Activated T-helper 1 cell treated with anti-CD3 and anti-CD28 coated beads, Interleukin-12 subunit alpha, Interleukin-12 subunit beta, Interleukin-2, Interleukin-4 antibody, amounts not matched to agents 30 ng/mL and 10 ng/mL and 1 ng/mL, durations not matched to agents 14 hours and 24 hours and 36 hours (primary cell): Measurements from ENCODE around the gene ENTPD8. TPM values are rescaled to one million over a fixed set of nuclear protein-coding genes. Genes with fewer than 3 reads are reported as not detected.
A peak's percentile ranks its signal among the peaks of the same experiment; 100 is the strongest.
"Not testable (repeated sequence)": the region's sequence is repeated elsewhere in the genome, so short reads cannot be mapped to it uniquely, and the experiment has no call there.

ENCODE experiments used
- DNase-seq: peaks from one replicate; pipeline ENCODE4 v3.0.0; 2021; ENCODE audit warnings: low spot score
- H3K27ac Mint-ChIP-seq: one replicate; pipeline ENCODE4 v1.8.0; 2021; ENCODE audit warnings: mild to moderate bottlenecking, mixed read lengths
- H3K27me3 Mint-ChIP-seq: one replicate; pipeline ENCODE4 v1.8.0; 2022; ENCODE audit warnings: mild to moderate bottlenecking, moderate library complexity, mixed read lengths; ENCODE audit not compliant: insufficient read depth
- H3K36me3 Mint-ChIP-seq: one replicate; pipeline ENCODE4 v1.8.0; 2021; ENCODE audit warnings: low read depth, mixed read lengths
- H3K4me1 Mint-ChIP-seq: one replicate; pipeline ENCODE4 v1.8.0; 2021; ENCODE audit warnings: low read depth, mixed read lengths
- H3K4me3 Mint-ChIP-seq: one replicate; pipeline ENCODE4 v1.8.0; 2021; ENCODE audit warnings: mild to moderate bottlenecking, moderate library complexity, mixed read lengths
- H3K9me3 Mint-ChIP-seq: one replicate; pipeline ENCODE4 v1.8.0; 2021; ENCODE audit warnings: mixed read lengths
- intact Hi-C: fragments of 100-400 bp; cut with micrococcal nuclease; formaldehyde crosslinking; loops from one replicate; pipeline ENCODE4 v1.15.1; 2024
- total RNA-seq: library from RNA; stranded (reverse); gene quantifications from 2 replicates; pipeline ENCODE4 v1.2.3, GENCODE V29; 2022

Gene ENTPD8
- total RNA-seq, 1 donor from 2014 or later, result not detected

DNA sequence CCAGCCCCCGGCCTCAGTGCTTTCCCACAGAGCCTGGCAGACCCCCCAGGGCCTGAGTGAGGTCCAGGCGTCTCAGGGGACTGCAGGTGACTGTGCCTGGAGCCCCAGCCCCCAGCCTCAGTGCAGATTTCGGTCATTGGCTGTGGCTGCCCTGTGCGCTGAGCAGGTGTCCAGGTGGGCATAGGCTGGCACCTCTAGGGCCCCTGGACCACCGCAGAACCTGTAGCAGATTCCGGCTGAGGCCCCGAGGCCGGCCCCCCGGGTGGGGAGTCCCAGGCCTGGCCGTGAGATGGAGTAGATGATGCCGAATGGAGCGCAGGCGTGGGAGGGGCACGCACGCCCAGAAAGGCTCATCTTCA lies 30.3 kb downstream of the ENTPD8 start:
- Mint-ChIP-seq H3K27ac (no peak overlapping the region), H3K36me3 (no peaks in the 10 kb centered on the region), H3K4me3 (no peak overlapping the region), H3K4me1 (no peaks in the 10 kb centered on the region), H3K9me3 (no peaks in the 10 kb centered on the region), H3K27me3 (no peaks in the 10 kb centered on the region)
- no peak for DNase-seq
- intact Hi-C loops, result loop anchor here (1.0 kb wide), 1 partner anchor 11 kb away; no protein-coding TSS in a partner anchor

DNA sequence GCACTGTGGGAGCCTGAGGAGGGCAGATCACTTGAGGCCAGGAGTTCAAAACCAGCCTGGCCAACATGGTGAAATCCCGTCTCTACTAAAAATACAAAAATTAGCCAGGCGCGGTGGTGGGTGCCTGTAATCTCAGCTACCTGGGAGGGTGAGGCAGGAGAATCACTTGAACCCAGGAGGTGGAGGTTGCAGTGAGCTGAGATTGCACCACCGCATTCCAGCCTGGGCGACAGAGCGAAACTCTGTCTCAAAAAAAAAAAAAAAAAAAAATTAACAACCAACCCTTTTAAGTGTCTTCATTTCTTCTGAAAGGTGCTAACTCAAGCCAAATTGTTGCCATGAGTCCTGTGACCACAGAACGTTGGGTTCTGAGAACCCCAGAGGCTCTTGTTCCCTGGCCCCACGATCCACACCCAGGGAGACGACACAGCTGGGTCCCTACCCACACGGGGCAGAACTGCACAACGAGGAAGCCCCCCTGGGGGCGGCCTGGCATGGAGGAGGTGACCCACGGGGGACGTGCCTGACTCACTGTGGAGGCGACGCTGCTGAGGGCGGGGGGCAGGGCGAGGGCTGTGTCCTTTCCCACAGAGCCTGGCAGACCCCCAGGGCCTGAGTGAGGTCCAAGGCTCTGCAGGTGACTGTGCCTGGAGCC lies 30.8 kb downstream of the ENTPD8 start:
- intact Hi-C loops, H3K9me3 Mint-ChIP-seq, H3K27ac Mint-ChIP-seq, H3K4me1 Mint-ChIP-seq, H3K36me3 Mint-ChIP-seq, DNase-seq, H3K4me3 Mint-ChIP-seq, H3K27me3 Mint-ChIP-seq: not testable (repeated sequence)

DNA sequence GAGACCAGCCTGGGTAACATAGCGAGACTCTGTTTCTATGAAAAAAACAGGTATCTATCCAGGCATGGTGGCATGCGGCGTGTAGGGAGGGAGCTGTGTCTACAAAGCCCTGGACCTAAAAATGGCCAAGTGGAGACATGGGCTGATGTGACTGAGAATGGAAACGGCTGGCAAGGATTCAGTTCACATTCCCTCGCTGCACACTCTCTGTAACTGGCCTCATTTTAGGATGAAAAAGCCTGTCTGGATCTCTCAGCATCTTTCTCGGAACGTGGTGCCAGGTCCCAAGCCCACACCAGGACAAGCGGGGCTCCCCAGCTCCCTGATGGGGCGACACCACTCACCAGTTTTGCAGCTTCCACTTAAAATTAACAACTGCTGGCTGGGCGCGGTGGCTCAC lies 31.6 kb downstream of the ENTPD8 start:
- no peak for DNase-seq
- H3K27me3 Mint-ChIP-seq, result peaks cover 3% of the 10 kb centered on the region
- no peaks in the 10 kb centered on the region for H3K36me3 Mint-ChIP-seq
- intact Hi-C loops, result no loop called here
- no peaks in the 10 kb centered on the region for H3K4me1 Mint-ChIP-seq
- H3K9me3 Mint-ChIP-seq, result no peaks in the 10 kb centered on the region
- no peak overlapping the region for H3K4me3 Mint-ChIP-seq
- H3K27ac Mint-ChIP-seq, result no peak overlapping the region

DNA sequence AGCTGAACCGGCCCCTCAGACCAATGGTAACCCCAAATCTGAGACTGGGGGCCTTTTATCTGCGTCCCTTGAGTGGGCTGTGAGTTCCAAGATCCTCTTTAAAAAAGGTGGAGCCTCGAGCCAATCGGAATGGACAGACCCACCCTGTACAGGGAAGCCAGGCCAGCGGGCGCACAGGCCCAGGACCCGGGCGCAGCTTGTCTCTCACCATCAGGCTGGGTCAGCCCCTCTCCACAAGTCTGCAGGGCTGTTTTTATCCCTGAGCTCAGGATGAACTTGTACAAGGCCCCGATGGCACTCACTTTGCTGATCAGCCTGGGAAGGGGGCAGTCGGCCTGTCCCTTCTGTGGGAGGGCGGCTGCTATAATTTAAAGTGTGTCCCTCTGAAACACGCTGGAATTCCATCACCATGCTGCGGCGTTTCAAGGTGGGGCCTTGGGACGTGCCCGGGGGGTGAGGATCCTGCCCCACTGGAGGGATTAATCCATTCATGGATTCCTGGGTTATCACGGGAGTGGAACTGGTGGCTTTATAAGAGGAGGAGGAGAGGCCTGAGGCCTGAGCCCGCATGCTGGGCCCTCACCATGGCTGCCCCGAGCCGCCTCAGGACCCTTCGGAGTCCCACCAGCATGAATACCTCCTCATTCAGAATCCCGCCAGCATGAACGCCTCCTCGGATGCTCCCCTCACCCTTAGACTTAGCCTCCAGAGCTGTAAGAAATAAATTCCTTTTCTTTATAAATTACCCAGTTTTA lies 32.3 kb downstream of the ENTPD8 start:
- no peak for DNase-seq
- intact Hi-C loops, result no loop called here
- Mint-ChIP-seq H3K4me3 (no peak overlapping the region), H3K27ac (no peak overlapping the region), H3K4me1 (no peaks in the 10 kb centered on the region), H3K27me3 (peaks cover 3% of the 10 kb centered on the region), H3K36me3 (no peaks in the 10 kb centered on the region), H3K9me3 (no peaks in the 10 kb centered on the region)

DNA sequence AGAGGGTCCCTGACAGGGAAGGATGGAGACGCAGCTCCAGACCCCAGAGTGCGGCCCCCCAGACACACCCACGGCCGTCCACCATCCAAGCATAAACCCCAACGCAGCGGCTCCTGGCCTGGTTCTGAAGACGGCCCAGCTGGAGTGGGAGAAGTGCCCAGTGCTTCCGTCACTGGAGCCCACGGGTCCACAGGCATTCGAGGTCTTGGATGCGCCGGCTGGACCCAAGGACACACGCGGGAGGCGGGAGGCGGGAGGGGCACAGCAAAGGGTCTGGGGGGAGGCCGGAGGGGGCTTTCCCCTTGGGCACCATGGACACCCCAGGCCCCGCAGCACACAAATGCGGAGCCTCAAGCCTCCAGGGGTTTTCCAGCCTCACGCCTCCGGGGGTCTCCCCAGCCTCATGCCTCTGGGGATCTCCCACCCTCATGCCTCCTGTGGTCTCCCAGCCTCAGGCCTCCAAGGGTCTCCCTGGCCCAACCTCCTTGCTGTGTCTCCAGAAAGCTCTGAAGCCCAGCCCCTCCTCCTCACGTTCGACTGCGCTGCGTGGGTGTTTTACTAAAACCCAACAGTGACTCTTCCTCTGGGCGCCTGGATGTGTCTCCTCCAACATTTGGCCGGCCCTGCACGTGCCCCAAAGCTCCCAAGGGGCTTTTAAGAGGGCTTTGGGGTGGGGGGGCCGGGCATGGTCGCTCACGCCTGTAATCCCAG lies 33.4 kb downstream of the ENTPD8 start:
- Mint-ChIP-seq H3K4me3 (no peak overlapping the region), H3K27me3 (peaks cover 3% of the 10 kb centered on the region), H3K27ac (no peak overlapping the region), H3K4me1 (no peaks in the 10 kb centered on the region), H3K9me3 (no peaks in the 10 kb centered on the region), H3K36me3 (no peaks in the 10 kb centered on the region)
- intact Hi-C loops, result loop anchor here (1.0 kb wide), 1 partner anchor 112 kb away; no protein-coding TSS in a partner anchor
- no peak for DNase-seq

DNA sequence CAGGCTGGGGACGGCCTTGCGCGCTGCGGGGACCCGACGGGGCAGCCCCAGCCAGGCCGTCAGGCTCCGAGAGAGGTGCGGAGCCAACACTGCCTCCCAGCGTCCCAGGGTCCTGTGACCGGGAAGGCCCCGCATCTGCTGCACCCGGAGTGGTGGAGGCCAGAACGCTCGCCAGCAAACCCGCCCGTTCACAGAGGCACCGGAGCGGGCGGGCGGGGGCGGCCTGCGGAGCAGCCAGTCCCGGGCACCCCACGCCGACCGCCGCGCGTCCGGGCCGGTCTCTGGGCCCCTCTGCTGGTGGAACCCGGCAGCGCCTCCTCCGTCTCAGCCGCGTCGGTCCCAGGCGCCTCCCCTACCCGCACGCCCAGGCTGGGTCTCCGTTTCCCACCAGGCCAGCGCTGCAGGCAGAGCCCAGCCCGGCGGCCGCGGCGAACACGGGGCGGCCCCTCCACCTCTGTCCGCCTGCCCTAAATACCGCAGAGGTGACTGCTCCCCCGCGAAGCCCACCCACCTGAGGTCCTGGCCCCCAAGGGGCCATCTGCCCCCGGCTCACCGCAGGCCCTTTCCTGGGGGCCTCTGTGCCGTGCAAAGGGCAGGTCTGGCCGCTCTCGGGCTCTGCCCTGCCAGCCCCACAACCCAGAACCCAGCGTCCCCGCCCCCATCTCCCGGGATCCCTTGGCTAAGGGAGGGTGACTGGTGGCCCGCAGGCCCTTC lies 34.1 kb downstream of the ENTPD8 start:
- intact Hi-C loops, result loop anchor here (1.0 kb wide), 1 partner anchor 112 kb away; no protein-coding TSS in a partner anchor
- H3K36me3 Mint-ChIP-seq, result no peaks in the 10 kb centered on the region
- no peaks in the 10 kb centered on the region for H3K4me1 Mint-ChIP-seq
- no peak overlapping the region for H3K4me3 Mint-ChIP-seq
- peak; percentile 56 for DNase-seq
- H3K27me3 Mint-ChIP-seq, result peaks cover 3% of the 10 kb centered on the region
- H3K27ac Mint-ChIP-seq, result no peak overlapping the region
- no peaks in the 10 kb centered on the region for H3K9me3 Mint-ChIP-seq

DNA sequence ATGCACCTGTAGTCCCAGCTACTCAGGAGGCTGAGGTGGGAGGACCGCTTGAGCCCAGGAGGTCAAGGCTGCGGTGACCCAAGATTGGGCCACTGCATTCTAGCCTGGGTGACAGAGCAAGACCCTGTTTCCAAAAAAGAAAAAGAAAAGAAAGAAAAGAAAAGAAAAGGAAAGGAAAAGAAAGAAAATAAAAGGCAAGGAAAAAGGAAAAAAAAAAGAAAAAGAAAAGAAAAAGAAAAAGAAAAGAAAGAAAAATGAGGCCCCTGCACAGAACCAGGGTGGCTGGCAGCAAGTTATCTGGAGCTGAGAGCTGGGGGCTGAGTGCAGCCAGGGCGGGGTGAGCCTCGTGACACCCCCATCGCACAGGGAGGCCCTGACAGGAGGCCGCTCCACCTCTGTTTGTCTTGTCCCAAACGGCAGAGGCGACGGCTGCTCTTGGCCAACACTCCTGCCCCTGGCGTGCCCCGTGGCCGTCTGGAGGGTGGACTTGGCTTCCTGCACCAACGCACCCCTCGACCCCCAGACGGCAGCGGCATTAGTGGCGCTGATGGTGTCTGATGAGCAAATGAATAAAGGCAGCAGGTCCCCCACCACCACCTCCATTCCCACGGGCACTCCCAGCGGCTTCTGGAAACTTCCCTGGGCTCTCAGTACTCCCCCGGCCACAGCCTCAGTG lies 34.9 kb downstream of the ENTPD8 start:
- H3K27ac Mint-ChIP-seq, result no peak overlapping the region
- H3K36me3 Mint-ChIP-seq, result no peaks in the 10 kb centered on the region
- DNase-seq, result no peak
- H3K4me1 Mint-ChIP-seq, result no peaks in the 10 kb centered on the region
- H3K4me3 Mint-ChIP-seq, result peak overlapping the region; percentile 15
- intact Hi-C loops, result no loop called here
- no peaks in the 10 kb centered on the region for H3K9me3 Mint-ChIP-seq
- H3K27me3 Mint-ChIP-seq, result peaks cover 3% of the 10 kb centered on the region

DNA sequence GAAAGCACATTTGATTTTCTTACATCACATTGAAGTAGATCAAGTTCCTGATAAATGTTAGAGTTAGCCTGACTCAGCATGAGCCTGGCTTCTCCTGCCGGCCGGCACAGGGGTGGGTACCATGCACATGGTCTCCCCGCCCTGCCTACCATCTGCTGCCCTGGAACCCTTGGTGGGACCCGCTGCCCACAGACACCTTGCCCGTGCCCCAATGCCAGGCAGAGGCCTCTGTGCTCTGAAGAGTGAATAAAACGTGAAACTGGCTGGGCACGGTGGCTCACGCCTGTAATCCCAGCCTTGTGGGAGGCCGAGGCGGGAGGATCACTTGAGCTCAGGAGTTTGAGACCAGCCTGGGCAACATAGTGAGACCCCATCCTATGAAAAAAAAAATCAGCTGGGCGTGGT lies 35.5 kb downstream of the ENTPD8 start:
- no peak for DNase-seq
- H3K27ac Mint-ChIP-seq, result no peak overlapping the region
- H3K9me3 Mint-ChIP-seq, result no peaks in the 10 kb centered on the region
- H3K36me3 Mint-ChIP-seq, result no peaks in the 10 kb centered on the region
- peaks cover 3% of the 10 kb centered on the region for H3K27me3 Mint-ChIP-seq
- intact Hi-C loops, result no loop called here
- peak overlapping the region; percentile 15 for H3K4me3 Mint-ChIP-seq
- H3K4me1 Mint-ChIP-seq, result no peaks in the 10 kb centered on the region

DNA sequence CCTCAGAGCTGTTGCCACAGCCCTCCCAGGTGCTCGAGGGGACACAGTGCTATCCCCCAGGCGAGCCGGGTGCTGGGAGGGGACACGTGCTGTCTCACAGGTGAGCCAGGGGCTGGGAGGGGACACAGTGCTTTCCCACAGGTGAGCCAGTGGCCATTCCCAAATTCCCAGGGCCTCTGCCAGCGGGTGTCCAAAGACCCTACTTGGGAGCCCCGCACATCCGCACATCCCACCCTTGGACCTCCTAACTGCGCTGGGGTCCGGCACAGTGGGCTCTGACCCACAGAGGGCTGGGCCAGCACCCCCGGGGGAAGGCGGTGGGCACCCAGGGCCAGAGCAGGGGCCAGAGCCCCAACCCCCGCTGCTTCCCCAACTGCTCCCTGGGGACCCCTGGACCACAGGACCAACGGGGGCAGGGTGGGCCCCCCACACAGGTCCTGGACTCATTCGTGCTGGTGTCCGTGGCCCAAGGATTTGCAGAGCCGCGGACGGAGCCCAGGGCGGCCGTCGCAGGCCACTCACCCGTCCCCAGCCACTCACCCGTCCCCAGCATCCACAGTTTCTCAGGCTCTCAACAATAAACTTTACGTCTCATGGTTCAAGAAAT lies 36.1 kb downstream of the ENTPD8 start:
- Mint-ChIP-seq H3K4me3 (no peak overlapping the region), H3K9me3 (no peaks in the 10 kb centered on the region), H3K27ac (no peak overlapping the region), H3K27me3 (peaks cover 3% of the 10 kb centered on the region), H3K4me1 (no peaks in the 10 kb centered on the region), H3K36me3 (no peaks in the 10 kb centered on the region)
- no peak for DNase-seq
- intact Hi-C loops, result no loop called here

DNA sequence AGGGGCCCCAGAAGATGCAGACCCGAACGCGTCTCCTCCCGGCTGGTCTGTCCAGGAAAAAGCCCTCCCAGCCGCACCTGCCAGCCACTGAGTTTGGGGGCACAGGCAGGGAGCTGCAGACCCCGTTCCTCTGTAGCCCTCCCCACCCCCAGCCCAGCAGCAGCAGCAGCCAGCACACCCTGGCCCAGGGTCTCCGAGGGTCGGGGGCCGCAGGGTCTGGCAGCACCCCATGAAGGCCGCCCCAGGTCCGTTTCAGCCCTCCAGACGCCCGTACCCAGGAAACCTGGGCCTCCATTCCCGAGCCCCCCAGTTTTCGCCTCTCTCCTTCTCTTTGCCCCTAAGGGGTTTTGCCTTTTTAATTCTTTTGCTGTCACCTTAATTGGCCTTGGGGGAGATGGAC lies 37.9 kb downstream of the ENTPD8 start:
- Mint-ChIP-seq H3K27ac (no peak overlapping the region), H3K27me3 (peaks cover 4% of the 10 kb centered on the region), H3K4me1 (no peaks in the 10 kb centered on the region), H3K9me3 (no peaks in the 10 kb centered on the region), H3K4me3 (no peak overlapping the region), H3K36me3 (no peaks in the 10 kb centered on the region)
- intact Hi-C loops, result no loop called here
- no peak for DNase-seq

DNA sequence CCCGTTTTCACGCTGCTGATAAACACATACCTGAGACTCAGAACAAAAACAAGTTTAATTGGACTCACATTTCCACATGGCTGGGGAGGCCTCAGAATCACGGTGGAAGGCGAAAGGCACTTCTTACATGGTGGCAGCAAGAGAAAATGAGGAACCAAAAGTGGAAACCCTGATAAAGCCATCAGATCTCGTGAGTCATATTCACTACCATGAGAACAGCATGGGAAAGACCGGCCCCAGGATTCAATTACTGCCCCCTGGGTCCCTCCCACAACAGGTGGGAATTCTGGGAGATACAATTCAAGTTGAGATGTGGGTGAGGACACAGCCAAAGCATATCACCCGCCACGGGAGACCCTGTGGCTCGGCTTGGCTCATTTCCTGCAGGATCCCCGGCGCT lies 38.4 kb downstream of the ENTPD8 start:
- no peaks in the 10 kb centered on the region for H3K9me3 Mint-ChIP-seq
- H3K36me3 Mint-ChIP-seq, result no peaks in the 10 kb centered on the region
- no peak overlapping the region for H3K27ac Mint-ChIP-seq
- DNase-seq, result no peak
- peaks cover 5% of the 10 kb centered on the region for H3K27me3 Mint-ChIP-seq
- intact Hi-C loops, result no loop called here
- H3K4me1 Mint-ChIP-seq, result no peaks in the 10 kb centered on the region
- H3K4me3 Mint-ChIP-seq, result no peak overlapping the region
